Measurements from ENCODE around the gene ASIC3.

The ASIC3 gene

DNA sequence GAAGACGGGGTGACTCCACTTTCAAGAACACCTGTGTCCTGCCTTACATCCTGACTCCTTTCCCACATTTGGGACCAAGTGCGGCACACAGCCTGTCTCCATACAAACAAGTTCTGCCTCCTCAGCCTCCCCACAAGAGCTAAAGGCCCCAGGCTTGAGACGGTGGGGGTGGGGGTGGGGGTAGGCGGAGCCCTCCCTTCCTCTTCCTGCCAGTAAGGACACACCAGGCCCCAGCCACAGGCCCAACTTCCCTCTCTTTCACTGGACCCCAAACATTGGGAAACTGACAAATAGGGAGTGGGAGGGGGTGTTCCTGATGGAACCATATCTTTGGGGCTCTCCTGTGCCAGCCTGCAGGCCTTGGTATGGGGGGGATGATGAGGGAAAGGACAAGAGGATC, 4.8 kb downstream of the ASIC3 start:
- Histone ChIP-seq H3K4me1 (peaks cover 4% of the 10 kb centered on the region), H3K9me3 (no peaks in the 10 kb centered on the region), H3K27me3 (no peaks in the 10 kb centered on the region), H3K4me3 (ENCODE audit: low read depth, low read length) (no peak overlapping the region), H3K36me3 (0 out of 2 replicates have a peak, but pooled peaks cover 4% of the 10 kb centered on the region)
- TF ChIP-seq, protein P1, sequence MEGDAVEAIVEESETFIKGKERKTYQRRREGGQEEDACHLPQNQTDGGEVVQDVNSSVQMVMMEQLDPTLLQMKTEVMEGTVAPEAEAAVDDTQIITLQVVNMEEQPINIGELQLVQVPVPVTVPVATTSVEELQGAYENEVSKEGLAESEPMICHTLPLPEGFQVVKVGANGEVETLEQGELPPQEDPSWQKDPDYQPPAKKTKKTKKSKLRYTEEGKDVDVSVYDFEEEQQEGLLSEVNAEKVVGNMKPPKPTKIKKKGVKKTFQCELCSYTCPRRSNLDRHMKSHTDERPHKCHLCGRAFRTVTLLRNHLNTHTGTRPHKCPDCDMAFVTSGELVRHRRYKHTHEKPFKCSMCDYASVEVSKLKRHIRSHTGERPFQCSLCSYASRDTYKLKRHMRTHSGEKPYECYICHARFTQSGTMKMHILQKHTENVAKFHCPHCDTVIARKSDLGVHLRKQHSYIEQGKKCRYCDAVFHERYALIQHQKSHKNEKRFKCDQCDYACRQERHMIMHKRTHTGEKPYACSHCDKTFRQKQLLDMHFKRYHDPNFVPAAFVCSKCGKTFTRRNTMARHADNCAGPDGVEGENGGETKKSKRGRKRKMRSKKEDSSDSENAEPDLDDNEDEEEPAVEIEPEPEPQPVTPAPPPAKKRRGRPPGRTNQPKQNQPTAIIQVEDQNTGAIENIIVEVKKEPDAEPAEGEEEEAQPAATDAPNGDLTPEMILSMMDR (IDR thresholded peaks at IDR 0.05; ENCODE audit: low read depth, low read length): no peak
- no peak for DNase-seq

DNA sequence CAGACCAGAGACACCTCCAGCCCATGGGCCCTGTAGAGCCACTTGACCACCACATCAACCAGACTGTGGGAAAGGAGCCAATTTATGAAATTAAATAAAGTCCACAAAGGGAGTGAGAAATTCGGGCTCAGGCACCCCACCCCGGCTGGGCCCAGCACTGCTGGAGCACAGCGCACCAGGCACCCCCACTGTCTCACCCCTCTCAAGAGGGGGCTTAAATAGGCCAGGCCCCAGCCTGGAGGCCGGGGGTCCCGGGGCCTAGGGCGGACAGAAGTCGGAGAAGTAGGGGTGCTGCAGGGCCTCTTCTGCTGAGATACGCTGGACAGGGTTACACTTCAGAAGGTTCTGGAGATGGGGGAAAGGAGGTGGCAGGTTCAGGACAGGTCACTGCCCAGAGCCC, 5.4 kb downstream of the ASIC3 start:
- peaks cover 7% of the 10 kb centered on the region for H3K4me1 ChIP-seq
- no peaks in the 10 kb centered on the region for H3K27me3 ChIP-seq
- no peaks in the 10 kb centered on the region for H3K9me3 ChIP-seq
- H3K36me3 ChIP-seq: 0 out of 2 replicates have a peak, but pooled peaks cover 4% of the 10 kb centered on the region
- DNase-seq: no peak
- H3K4me3 ChIP-seq (ENCODE audit: low read depth, low read length): no peak overlapping the region
- TF ChIP-seq, protein P1 (IDR thresholded peaks at IDR 0.05; ENCODE audit: low read depth, low read length): no peak

DNA sequence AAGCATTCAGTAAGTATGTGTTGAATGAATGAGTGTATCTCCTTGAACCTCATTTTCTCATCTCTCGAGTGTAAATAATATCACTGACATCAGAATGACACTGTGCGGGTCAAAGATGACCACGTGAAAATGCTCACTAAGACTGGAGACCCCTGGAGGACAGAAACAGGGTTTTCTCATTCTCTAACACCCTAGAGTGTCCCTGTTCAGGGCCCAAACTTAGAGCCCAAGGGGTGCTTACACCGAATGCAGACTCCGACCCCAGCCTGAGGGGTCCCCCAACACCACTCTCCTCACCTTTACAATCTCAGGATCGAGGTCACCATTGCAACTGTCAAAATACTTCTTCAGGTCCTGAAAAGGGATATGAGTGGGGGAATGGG, 7.9 kb downstream of the ASIC3 start:
- H3K36me3 ChIP-seq: 0 out of 2 replicates have a peak, but pooled peaks cover 4% of the 10 kb centered on the region
- DNase-seq: no peak
- TF ChIP-seq, protein P1 (IDR thresholded peaks at IDR 0.05; ENCODE audit: low read depth, low read length): peak; percentile 24; the same call in 1 of the 2 replicates
- no peaks in the 10 kb centered on the region for H3K9me3 ChIP-seq
- H3K4me1 ChIP-seq: peaks cover 11% of the 10 kb centered on the region
- no peaks in the 10 kb centered on the region for H3K27me3 ChIP-seq
- H3K4me3 ChIP-seq (ENCODE audit: low read depth, low read length): no peak overlapping the region

DNA sequence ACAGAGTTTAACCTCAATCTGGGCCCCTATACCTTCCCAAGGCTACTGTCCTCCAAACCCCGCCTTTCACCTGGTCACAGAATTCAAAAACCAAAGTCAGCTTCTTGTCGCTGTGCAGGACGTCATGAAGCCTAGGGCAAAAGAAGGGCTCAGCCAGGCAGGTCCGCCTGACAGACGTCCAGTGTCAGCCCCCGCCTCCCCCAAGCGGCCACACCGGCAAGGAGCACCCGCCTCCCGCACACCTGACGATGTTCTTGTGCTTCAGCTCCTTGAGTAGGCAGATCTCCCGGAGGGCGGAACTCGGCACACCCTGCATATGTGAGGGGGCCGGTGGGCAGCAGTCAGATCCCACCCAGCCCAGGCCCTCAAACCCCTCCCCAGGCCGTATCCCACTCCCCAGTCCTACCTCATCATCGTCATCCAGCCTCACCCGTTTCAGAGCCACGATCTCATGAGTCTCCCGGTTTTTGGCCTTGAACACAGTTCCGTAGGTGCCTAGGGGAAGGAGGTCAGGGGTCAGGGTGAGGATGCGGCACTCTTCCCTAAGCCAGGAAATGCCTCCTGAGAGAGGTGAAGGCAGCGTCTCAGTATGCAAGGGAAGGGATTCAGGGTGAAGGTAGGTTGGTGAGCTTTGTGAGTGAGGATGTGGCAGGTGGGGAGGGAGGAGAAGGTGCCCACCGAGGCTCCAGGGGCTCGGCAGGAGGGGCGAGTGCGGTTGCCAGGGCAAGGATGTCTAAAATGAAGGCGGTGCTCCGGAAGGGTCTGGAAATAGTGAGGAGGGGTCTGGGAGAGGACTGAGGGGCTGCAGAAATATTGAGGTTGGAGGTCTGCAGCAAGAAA, 8.6 kb downstream of the ASIC3 start:
- Histone ChIP-seq H3K4me1 (peaks cover 17% of the 10 kb centered on the region), H3K4me3 (ENCODE audit: low read depth, low read length) (peak overlapping the region; percentile 94), H3K27me3 (no peaks in the 10 kb centered on the region), H3K9me3 (no peaks in the 10 kb centered on the region), H3K36me3 (0 out of 2 replicates have a peak, but pooled peaks cover 5% of the 10 kb centered on the region)
- TF ChIP-seq, protein P1 (IDR thresholded peaks at IDR 0.05; ENCODE audit: low read depth, low read length): no peak
- no peak for DNase-seq

DNA sequence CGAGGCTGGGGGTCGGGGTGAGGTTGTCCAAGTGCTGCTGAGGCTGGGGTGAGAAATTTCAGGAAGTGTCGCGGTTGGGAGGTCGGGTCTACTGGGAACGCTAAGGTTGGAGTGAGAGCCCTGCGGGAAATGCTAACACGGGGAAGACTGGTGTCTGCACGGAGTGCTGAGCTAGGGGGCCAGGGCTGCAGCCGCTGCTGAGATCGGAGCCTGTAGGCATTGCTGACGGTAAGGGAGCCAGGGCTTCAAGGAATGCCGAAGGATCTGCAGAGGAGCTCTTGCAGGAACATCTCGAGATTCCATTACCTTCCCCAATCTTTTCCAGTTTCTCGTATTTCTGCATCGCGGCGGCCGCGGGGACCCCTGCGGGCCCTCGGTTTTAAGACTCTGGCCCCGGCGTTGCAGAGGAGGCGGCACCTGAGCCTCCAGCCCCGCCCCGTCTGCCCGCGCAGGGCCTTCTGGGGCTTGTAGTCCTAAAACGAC, 9.2 kb downstream of the ASIC3 start, which contains the start of gene CDK5:
TSS of gene CDK5 (minus strand) at position 392 of the 483 bp plus-strand sequence. CDS start at position 343, 49 bp downstream.
- no peaks in the 10 kb centered on the region for H3K9me3 ChIP-seq
- DNase-seq: no peak
- H3K27me3 ChIP-seq: no peaks in the 10 kb centered on the region
- peak within 1 kb of the TSS; percentile 94 for H3K4me3 ChIP-seq (ENCODE audit: low read depth, low read length)
- H3K36me3 ChIP-seq: peaks cover 6% of the 10 kb centered on the region; the same call in 1 of the 2 replicates
- H3K4me1 ChIP-seq: peaks cover 20% of the 10 kb centered on the region
- TF ChIP-seq, protein P1 (IDR thresholded peaks at IDR 0.05; ENCODE audit: low read depth, low read length): no peak

Data from BE2C (cell line).